Liver (tissue), 9 donors: Measurements from ENCODE around the gene RNF31. TPM values are rescaled to one million over a fixed set of nuclear protein-coding genes. Genes with fewer than 3 reads are reported as not detected.

Source experiments
- DNase-seq: peaks from one replicate; pipeline ENCODE4 v3.0.0-alpha.2; 2017; ENCODE audit warnings: low spot score
- H3K27ac ChIP-seq, 2 donors: one replicate each; pipeline ENCODE4 v1.7.0; 2013; ENCODE audit warnings: inconsistent platforms in 2 of 2, low read length in 2 of 2, control low read depth in 1 of 2, low read depth in 1 of 2, mild to moderate bottlenecking in 1 of 2
- H3K27me3 ChIP-seq, 4 donors: one replicate each; pipeline versions ENCODE4 v1.6.1 to v1.7.0; 2013; ENCODE audit warnings: low read length in 3 of 4, inconsistent platforms in 1 of 4, mild to moderate bottlenecking in 1 of 4, moderate library complexity in 1 of 4; ENCODE audit not compliant: control insufficient read depth in 4 of 4, insufficient read depth in 4 of 4
- H3K36me3 ChIP-seq, 4 donors: one replicate each; pipeline versions ENCODE4 v1.6.1 to v1.7.0; 2013; ENCODE audit warnings: low read length in 3 of 4, mild to moderate bottlenecking in 3 of 4, low read depth in 1 of 4, moderate library complexity in 1 of 4; ENCODE audit not compliant: control insufficient read depth in 4 of 4, insufficient read depth in 3 of 4
- H3K4me1 ChIP-seq, 4 donors: one replicate each; pipeline versions ENCODE4 v1.6.1 to v1.7.0; 2013; ENCODE audit warnings: low read length in 3 of 4, mild to moderate bottlenecking in 3 of 4, moderate library complexity in 1 of 4; ENCODE audit not compliant: control insufficient read depth in 4 of 4, insufficient read depth in 4 of 4
- H3K4me3 ChIP-seq, 3 donors: one replicate each; pipeline versions ENCODE4 v1.6.1 to v1.7.0; 2013; ENCODE audit warnings: low read length in 3 of 3, control low read depth in 1 of 3, low read depth in 1 of 3, mild to moderate bottlenecking in 1 of 3
- H3K9ac ChIP-seq, 2 donors: one replicate each; pipeline ENCODE4 v1.7.0; 2013; ENCODE audit warnings: low read length in 2 of 2, mild to moderate bottlenecking in 2 of 2, moderate library complexity in 2 of 2, control low read depth in 1 of 2, low read depth in 1 of 2
- H3K9me3 ChIP-seq, 4 donors: one replicate each; pipeline versions ENCODE4 v1.6.1 to v1.7.0; 2013; ENCODE audit warnings: low read length in 3 of 4; ENCODE audit not compliant: control insufficient read depth in 4 of 4
- EGR1 ChIP-seq, 2 donors: IDR thresholded peaks; 2 replicates each; pipeline ENCODE4 v1.6.1; 2016 to 2018; ENCODE audit warnings: antibody characterized with exemption in 2 of 2, low read depth in 2 of 2
- FOXA1 ChIP-seq: IDR thresholded peaks from 2 replicates; pipeline ENCODE4 v1.6.1; 2016; ENCODE audit warnings: antibody characterized with exemption
- FOXA2 ChIP-seq: IDR thresholded peaks from 2 replicates; pipeline ENCODE4 v1.6.1; 2016; ENCODE audit warnings: antibody characterized with exemption
- GABPA ChIP-seq, 2 donors: IDR thresholded peaks in 1 of 2; conservative IDR thresholded peaks in 1 of 2; 2 replicates each; pipeline ENCODE4 v1.6.1; 2016; ENCODE audit warnings: antibody characterized with exemption in 2 of 2, mild to moderate bottlenecking in 1 of 2, moderate library complexity in 1 of 2
- HNF4A ChIP-seq, 2 donors: conservative IDR thresholded peaks; 2 replicates each; pipeline ENCODE4 v1.6.1; 2016; ENCODE audit warnings: antibody characterized with exemption in 2 of 2, mild to moderate bottlenecking in 2 of 2
- HNF4G ChIP-seq: IDR thresholded peaks from 2 replicates; pipeline ENCODE4 v1.6.1; 2016; ENCODE audit warnings: antibody characterized with exemption
- JUND ChIP-seq, 2 donors: IDR thresholded peaks; 2 replicates each; pipeline ENCODE4 v1.6.1; 2016; ENCODE audit warnings: antibody characterized with exemption in 2 of 2
- MAX ChIP-seq: IDR thresholded peaks from 2 replicates; pipeline ENCODE4 v1.6.1; 2016; ENCODE audit warnings: antibody characterized with exemption
- NR2F2 ChIP-seq: IDR thresholded peaks from 2 replicates; pipeline ENCODE4 v1.6.1; 2016; ENCODE audit warnings: antibody characterized with exemption
- RAD21 ChIP-seq, 2 donors: IDR thresholded peaks; 2 replicates each; pipeline ENCODE4 v1.6.1; 2016; ENCODE audit warnings: antibody characterized with exemption in 2 of 2, mild to moderate bottlenecking in 2 of 2
- REST ChIP-seq: IDR thresholded peaks from 2 replicates; pipeline ENCODE4 v1.6.1; 2016; ENCODE audit warnings: antibody characterized with exemption, mild to moderate bottlenecking
- RXRA ChIP-seq, 2 donors: IDR thresholded peaks; 2 replicates each; pipeline ENCODE4 v1.6.1; 2017 to 2018; ENCODE audit warnings: antibody characterized with exemption in 2 of 2, mild to moderate bottlenecking in 1 of 2
- SP1 ChIP-seq: IDR thresholded peaks from 2 replicates; pipeline ENCODE4 v1.6.1; 2018; ENCODE audit warnings: antibody characterized with exemption, mild to moderate bottlenecking
- TAF1 ChIP-seq: conservative IDR thresholded peaks from 2 replicates; pipeline ENCODE4 v1.6.1; 2016; ENCODE audit warnings: antibody characterized with exemption, mild to moderate bottlenecking
- YY1 ChIP-seq: IDR thresholded peaks from 2 replicates; pipeline ENCODE4 v1.6.1; 2016; ENCODE audit warnings: antibody characterized with exemption, mild to moderate bottlenecking
- WGBS: extraction: QIAGEN DNeasy Blood & Tissue Kit; methylation state at CpG from one replicate; pipeline ENCODE4 v1.1.7; 2013; 5-methylcytosine and 5-hydroxymethylcytosine counted together
- polyA plus RNA-seq, 2 donors: library from polyadenylated mRNA; stranded (reverse) in 1 of 2; unstranded in 1 of 2; fragments of 200-250 nt in 1 of 2; fragments of >200 nt in 1 of 2; fragmentation: Nextera tagmentation in 1 of 2; extraction: Ambion mirVana in 1 of 2; gene quantifications; one replicate each; pipeline versions ENCODE4 v1.2.1 to v1.2.3, GENCODE V29; 2013 to 2015
- total RNA-seq, 2 donors: library from RNA; depleted of rRNA; stranded (reverse); fragments of >200 nt; gene quantifications; one replicate each; pipeline ENCODE4 v1.2.3, GENCODE V29; 2014
- TF ChIP-seq, protein P1 (sequence below): fragments of 150-350 bp; IDR thresholded peaks from 2 replicates; pipeline ENCODE4 v1.5.1; 2017; ENCODE audit warnings: improper control_type of control experiment, low read depth, low read length; ENCODE audit not compliant: missing input control
- TF ChIP-seq, protein P2 (sequence below): IDR thresholded peaks from 2 replicates; pipeline ENCODE4 v1.6.1; 2016; ENCODE audit warnings: antibody characterized with exemption
- donor health status: healthy.
- donor health status: healthy.
- donor health status: healthy.
- donor health status: healthy.
- donor health status: healthy.

Gene RNF31
- total and polyA plus RNA-seq, 4 donors = 16.3 to 36.0 (median 20.9) TPM

DNA sequence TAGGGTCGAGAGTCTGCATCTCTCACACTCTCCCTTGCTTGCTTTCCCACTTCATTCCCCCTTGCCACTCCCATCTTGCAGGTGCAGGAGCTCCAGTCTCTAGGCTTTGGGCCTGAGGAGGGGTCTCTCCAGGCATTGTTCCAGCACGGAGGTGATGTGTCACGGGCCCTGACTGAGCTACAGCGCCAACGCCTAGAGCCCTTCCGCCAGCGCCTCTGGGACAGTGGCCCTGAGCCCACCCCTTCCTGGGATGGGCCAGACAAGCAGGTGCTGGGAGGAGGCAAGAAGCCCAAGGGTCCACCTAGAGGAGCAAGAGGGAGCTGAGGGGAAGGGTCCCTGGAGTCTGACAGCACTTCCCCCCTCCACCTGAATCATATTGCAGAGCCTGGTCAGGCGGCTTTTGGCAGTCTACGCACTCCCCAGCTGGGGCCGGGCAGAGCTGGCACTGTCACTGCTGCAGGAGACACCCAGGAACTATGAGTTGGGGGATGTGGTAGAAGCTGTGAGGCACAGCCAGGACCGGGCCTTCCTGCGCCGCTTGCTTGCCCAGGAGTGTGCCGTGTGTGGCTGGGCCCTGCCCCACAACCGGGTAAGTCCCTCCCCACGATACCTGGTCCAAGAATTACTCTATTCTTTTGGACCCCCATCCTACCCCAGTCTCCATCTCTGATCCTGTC is 4.2 kb downstream of the RNF31 start:
- WGBS = 96% methylated on average over 16 of the region's 16 CpGs
- H3K4me1 ChIP-seq = peaks cover 3 to 16% (median 12%) of the 10 kb centered on the region in 4 donors
- no peaks in the 10 kb centered on the region for H3K9me3 ChIP-seq
- no peak overlapping the region for H3K27ac ChIP-seq
- no peak for DNase-seq
- no peak overlapping the region for H3K4me3 ChIP-seq
- H3K36me3 ChIP-seq = peaks cover 8 to 53% (median 48%) of the 10 kb centered on the region in 4 donors
- no peak for TF ChIP-seq REST
- H3K27me3 ChIP-seq = no peaks in the 10 kb centered on the region
- no peak overlapping the region for H3K9ac ChIP-seq

- 96% methylated on average over 10 of the region's 10 CpGs for WGBS
- Histone ChIP-seq H3K9ac (no peak overlapping the region), H3K4me1 (peaks cover 2 to 6% (median 5%) of the 10 kb centered on the region in 4 donors), H3K27me3 (no peaks in the 10 kb centered on the region), H3K36me3 (peaks cover 14 to 65% (median 53%) of the 10 kb centered on the region in 4 donors), H3K9me3 (no peaks in the 10 kb centered on the region), H3K27ac (no peak overlapping the region), H3K4me3 (no peak overlapping the region)
- no peak for DNase-seq
- TF ChIP-seq MAX (no peak), SP1 (no peak), NR2F2 (no peak), FOXA1 (no peak), HNF4G (no peak), EGR1 (IDR thresholded peaks at IDR 0.05; ENCODE audit: low read depth in 2 of 2) (no peak), RAD21 (IDR thresholded peaks at IDR 0.05) (no peak), JUND (IDR thresholded peaks at IDR 0.05) (no peak), HNF4A (conservative IDR thresholded peaks at IDR 0.05) (no peak), REST (no peak), TAF1 (no peak), FOXA2 (no peak), GABPA (IDR thresholded peaks at IDR 0.05 in 1 of 2, conservative IDR thresholded peaks at IDR 0.05 in 1 of 2) (no peak), RXRA (IDR thresholded peaks at IDR 0.05) (no peak), YY1 (no peak)
- TF ChIP-seq, protein P1, sequence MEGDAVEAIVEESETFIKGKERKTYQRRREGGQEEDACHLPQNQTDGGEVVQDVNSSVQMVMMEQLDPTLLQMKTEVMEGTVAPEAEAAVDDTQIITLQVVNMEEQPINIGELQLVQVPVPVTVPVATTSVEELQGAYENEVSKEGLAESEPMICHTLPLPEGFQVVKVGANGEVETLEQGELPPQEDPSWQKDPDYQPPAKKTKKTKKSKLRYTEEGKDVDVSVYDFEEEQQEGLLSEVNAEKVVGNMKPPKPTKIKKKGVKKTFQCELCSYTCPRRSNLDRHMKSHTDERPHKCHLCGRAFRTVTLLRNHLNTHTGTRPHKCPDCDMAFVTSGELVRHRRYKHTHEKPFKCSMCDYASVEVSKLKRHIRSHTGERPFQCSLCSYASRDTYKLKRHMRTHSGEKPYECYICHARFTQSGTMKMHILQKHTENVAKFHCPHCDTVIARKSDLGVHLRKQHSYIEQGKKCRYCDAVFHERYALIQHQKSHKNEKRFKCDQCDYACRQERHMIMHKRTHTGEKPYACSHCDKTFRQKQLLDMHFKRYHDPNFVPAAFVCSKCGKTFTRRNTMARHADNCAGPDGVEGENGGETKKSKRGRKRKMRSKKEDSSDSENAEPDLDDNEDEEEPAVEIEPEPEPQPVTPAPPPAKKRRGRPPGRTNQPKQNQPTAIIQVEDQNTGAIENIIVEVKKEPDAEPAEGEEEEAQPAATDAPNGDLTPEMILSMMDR = no peak
- TF ChIP-seq, protein P2, sequence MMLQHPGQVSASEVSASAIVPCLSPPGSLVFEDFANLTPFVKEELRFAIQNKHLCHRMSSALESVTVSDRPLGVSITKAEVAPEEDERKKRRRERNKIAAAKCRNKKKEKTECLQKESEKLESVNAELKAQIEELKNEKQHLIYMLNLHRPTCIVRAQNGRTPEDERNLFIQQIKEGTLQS = no peak
These were observed 7.8 kb downstream of the RNF31 start for GRCh38 chr14:24155100-24155499.
